ENCODE results near the gene RNF44.
"Not testable (repeated sequence)": the region's sequence is repeated elsewhere in the genome, so short reads cannot be mapped to it uniquely, and the experiment has no call there.

Gene RNF44

DNA sequence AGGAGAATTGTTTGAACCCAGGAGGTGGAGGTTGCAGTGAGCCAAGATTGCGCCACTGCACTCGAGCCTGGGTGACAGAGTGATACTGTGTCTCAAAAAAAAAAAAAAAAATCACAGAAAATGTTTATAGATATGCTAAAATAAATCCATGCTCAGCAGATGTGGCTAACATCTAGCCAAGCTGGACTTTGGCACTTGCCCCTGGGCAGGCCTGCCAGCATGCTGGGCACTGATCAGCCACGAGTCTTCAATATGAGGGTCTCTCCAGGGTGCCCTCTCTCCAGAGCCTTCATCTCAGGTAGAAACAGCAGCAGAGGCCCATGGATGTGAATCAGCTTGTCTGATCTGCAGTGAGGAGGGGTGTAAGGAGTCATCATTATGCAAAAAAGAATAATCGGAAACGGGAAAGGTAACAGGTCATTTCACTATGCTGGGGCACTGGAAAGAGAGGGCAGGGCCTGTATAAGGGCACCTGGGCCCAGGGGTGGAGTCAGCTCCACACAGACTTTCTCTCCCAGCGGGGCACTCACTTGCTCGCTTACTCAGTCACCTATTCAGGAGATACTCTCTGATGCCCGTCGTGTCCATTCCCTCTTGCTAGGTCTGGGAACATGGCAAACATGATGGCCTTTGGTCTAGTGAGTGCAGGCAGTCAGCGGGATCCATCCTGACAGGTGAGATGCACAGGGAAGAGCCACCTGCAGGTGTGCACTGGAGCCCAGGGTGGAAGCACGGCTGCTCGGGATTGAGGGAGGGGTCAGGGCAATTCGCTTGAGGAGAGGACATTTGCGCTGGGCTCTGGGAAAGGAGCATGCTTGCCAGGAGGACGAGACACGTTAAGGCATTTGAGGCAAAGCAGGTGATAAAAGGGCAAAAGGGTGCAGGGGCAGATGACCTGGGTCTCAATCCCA lies 17.1 kb downstream of the RNF44 start:
- no peak for DNase-seq (ENCODE audit: low read depth in 1 of 2, low spot score in 1 of 2)

DNA sequence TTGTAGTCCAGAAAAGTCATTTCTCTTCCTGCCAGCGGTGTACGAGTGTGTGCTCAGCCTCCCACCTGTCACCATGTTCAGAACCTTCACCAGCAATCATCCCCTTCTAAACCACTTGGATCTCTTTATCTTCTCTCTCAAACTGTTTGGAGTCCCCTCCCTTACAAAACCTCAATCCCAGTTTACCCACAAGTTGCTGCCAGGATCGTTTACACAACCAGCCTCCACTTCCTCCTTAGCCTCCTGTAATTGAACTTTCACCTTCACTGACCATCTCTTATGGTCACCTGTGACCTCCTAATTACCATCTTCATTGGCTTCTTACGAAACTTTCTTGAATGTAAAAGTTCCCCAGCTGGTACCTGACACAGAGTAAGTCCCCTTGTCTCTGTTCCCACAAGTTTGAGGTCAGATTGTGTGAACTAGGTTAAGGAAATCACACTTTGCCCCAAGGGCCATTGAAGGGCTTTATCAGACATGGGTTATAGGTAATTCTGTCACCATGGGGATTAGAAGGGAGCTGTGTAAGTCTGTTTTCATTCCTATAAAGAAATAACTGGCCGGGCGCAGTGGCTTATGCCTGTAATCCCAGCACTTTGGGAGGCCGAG lies 20.0 kb downstream of the RNF44 start:
- DNase-seq (ENCODE audit: low read depth in 1 of 2, low spot score in 1 of 2) = no peak

DNA sequence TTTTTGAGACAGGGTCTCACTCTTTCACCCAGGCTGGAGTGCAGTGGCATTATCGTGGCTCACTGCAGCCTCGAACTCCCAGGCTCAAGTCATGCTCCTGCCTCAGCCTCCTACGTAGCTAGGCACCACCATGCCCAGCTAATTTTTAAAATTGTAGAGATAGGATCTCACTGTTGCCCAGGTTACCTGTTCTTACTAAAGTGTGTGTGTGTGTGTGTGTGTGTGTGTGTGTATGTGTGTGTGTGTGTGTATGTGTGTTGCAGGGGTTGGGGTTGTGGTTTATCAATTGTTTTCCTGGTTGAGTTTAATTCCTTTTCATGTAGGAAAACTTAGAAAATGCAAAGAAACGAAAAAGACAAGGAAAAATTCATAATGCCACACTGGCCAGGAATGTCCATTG lies 21.8 kb downstream of the RNF44 start:
- no peak for DNase-seq (ENCODE audit: low read depth in 1 of 2, low spot score in 1 of 2)

DNA sequence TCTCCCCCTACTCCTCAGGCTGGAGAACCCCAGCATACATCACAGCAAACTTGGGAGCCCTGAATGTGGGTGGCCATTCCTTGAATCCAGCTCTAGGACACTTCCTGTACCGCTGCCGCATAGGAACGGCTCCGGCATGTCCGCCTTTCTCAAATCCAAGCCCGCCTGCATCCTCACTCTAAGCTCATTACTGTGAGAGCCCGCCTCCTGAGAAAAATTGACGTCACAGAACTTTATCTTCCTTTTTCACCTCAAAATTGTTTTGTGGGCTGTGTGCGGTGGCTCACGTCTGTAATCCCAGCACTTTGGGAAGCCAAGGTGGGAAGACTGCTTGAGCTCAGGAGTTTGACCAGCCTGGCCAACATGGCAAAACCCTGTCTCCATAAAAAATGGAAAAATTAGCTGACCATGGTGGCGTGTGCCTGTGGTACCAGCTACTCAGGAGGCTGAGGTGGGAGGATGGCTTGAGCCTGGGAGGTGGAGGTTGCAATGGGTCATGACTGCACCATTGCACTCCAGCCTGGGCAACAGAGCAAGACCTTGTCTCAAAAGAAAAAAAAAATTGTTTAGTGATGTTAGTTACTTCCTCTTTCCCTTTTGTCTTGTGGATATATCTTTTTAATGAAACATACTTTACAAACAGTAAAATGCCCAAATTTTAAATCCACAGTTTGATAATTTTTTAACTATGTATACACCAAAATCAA lies 22.8 kb downstream of the RNF44 start:
- no peak for DNase-seq (ENCODE audit: low read depth in 1 of 2, low spot score in 1 of 2)

DNA sequence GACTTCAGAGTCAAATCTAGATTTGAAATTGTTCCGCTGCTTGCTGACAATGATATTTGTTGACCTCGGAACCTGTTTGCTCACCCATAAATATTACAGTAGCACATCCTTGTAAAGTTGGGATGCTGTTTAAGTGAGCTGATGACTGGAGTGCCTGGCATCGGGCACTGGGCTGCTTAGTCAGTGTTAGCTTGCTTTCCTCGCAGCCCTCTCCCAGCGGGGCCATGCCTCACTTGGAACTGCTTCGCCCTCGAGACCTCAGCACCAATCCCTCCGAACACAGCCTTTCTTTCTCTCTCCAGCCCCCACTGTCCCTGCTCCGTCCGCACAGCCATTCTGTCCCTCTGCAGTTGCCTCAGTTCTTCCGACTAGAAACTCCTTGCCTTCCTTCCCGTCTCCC lies 23.4 kb downstream of the RNF44 start:
- DNase-seq (ENCODE audit: low read depth in 1 of 2, low spot score in 1 of 2) = no peak

DNA sequence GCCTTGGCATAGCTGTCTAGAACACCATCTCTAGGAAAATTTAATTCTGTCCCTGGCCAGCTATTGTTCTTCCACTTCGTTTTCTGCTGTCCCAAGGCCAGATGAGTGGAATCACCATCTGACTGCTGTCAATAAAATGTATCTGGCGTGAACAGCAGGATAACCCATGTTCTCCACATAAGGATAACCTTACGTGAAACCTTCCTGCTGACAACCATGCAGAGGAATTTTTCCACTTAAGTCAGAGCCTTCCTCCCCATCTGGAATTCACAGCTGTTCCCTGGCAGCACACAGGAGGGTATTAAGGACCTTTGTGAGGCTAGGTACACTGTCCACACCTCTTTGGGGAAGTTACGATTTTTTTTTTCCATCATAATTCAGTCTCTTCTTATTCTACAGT lies 28.6 kb downstream of the RNF44 start:
- DNase-seq (ENCODE audit: low read depth in 1 of 2, low spot score in 1 of 2) = no peak

DNA sequence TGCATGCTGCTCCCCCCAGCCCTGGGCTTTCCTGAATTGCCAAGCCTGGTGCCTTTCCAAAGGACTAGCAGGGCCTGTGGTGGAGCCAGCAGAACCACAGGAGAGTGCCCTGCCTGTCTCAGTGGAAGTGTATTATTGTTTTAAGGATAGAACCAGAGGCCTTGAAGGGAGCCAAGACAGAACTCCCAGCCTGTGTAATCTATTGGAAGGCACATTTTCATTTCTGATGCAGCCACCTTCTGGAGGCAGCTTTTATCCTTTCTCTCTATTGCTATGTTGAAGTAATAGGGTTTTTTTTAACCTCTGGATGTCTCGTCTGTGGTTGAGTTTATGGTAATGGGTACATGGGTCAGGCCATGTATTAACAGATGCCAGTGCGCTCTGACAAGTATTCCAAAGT lies 29.3 kb downstream of the RNF44 start:
- DNase-seq (ENCODE audit: low read depth in 1 of 2, low spot score in 1 of 2) = no peak

DNA sequence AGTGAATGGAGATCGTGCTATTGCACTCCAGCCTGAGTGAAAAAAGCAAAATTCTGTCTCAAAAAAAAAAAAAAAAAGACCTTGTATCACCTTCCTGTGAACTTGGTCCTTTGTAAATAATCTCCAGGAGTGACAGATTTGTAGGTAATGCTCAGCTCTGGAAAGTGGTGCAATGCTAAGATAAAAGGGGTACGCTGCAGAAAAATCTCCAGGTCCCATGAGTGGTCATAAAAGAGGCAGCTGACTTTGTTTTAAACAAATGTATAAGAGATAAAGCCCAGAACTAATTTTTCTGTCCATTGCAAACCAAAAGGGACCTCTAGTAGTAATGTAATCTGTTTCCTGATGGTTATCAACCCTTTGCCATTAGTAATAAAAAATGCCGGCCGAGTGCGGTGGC lies 33.7 kb downstream of the RNF44 start:
- no peak for DNase-seq (ENCODE audit: low read depth in 1 of 2, low spot score in 1 of 2)

DNA sequence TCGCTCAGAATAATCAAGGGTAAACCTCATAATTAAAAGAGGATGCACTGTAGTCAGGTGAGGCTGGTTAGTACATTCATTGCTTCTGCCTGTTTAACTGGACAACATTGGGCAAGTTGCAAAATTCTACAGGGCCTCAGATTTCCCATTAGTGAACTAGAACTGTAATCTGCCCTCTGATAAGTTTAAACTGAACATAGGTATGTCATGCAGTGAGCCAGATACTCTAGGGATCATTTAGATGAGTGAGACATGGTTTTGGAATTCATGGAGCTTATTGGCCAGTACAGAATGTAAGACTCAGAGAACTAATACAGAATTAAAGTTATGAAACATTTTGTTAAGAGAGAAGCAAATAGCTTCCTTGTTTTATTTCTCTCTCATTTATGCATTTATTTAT lies 35.9 kb downstream of the RNF44 start:
- DNase-seq (ENCODE audit: low read depth in 1 of 2, low spot score in 1 of 2) = no peak

DNA sequence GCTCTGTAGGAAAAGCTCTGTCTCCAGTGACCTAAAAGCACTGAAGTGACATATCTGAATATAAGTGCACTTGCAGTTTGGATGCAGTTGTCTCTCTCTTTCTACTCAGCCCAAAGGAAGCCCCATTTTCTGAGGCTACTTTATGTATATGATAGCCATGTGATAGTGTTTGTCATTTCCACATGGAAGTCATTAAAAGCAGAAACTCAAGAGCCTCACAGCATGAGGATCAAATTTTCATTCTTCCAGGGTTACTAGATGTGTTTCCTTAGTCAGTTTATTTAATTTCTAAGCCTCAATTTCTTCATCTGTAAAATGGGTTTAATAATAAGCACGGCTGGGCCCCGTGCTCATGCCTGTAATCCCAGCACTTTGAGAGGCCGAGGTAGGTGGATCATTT lies 36.7 kb downstream of the RNF44 start:
- DNase-seq (ENCODE audit: low read depth in 1 of 2, low spot score in 1 of 2) = no peak

DNA sequence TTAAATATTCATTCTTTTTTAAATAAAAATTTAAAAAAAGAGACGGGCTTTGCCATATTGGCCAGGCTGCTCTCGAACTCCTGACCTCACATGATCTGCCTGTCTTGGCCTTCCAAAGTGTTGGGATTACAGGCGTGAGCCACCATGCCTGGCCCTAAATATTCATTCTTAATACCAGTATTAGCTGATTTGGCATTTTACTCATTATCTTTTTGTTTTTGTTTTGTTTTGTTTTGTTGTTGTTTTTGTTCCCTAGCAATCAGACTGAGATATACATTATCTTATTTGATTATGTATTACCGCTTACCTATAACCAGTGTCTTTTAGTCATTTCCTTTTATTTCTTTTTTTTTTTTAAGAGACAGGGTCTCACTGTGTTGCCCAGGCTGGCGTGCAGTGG lies 37.9 kb downstream of the RNF44 start:
- DNase-seq (ENCODE audit: low read depth in 1 of 2, low spot score in 1 of 2) = no peak

DNA sequence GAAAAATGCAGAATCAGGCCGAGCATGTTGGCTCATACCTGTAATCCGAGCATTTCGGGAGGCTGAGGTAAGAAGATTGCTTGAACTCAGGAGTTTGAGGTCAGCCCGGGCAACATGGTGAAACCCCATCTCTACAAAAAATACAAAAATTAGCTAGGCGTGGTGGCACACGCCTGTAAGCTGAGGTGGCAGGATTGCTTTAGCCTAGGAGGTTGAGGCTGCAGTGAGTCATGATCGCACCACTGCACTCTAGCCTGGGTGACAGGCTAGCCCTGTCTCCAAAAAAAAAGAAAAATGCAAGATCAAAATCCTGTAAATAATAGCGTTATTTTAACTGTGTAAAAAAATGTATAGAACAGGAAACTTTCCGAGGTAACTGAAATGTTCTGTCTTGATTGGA lies 39.4 kb downstream of the RNF44 start:
- DNase-seq (ENCODE audit: low read depth in 1 of 2, low spot score in 1 of 2) = no peak

DNA sequence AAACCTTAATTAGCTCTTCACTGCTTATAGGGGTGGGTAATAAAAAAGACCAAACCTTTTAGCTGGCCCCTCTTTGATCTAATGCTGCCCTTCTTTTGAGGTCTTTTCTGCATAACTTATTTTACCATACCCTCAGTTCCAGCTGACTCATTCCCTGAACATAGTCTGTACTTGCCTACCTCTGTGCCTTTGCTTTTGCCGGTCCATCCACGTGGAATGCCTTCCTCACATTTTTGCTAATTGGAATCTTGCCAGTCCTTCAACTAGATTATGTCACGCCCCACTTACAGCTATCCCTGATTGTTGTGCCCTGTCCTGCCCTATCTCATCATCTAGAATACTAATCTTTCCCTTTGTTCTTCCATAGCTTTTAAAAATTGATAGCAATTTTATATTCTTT lies 44.8 kb downstream of the RNF44 start:
- DNase-seq (ENCODE audit: low read depth in 1 of 2, low spot score in 1 of 2) = no peak

DNA sequence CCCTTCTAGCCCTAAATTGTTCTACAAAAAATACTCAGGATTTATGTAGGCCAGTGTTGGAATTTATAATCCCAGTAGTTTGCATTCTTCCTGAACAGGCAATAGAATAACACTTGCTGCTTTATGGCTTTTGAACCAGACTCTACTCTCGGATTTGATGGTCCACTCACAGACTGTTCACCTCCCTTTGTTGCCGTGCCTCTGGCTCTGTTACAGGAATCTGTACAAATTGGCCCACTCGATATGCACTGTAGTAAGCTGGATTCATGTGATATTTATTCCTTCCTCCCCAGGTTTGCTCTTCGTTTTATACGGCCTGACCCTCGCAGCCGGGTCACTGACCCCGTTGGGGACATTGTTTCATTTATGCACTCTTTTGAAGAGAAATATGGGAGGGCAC lies 45.3 kb downstream of the RNF44 start:
- DNase-seq (ENCODE audit: low read depth in 1 of 2, low spot score in 1 of 2) = no peak

DNA sequence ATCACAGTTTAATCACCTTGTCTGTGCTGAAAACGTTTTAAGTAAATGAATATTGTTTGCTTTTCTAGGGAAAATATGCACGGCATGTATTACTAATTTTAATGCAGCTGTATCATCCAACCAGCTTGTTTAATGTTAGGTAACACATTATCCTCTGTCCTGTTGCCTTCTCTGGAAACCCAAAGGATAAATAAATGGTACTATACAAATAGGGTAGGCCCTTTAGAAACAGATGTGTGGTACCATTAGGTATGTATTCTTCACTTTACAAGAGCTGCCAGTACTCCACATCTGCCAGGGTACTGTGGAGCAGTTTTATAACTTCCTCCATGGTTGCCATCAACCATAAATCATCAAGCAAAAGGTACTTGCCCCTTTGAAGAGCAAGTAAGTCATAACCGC lies 46.1 kb downstream of the RNF44 start:
- DNase-seq (ENCODE audit: low read depth in 1 of 2, low spot score in 1 of 2) = no peak

DNA sequence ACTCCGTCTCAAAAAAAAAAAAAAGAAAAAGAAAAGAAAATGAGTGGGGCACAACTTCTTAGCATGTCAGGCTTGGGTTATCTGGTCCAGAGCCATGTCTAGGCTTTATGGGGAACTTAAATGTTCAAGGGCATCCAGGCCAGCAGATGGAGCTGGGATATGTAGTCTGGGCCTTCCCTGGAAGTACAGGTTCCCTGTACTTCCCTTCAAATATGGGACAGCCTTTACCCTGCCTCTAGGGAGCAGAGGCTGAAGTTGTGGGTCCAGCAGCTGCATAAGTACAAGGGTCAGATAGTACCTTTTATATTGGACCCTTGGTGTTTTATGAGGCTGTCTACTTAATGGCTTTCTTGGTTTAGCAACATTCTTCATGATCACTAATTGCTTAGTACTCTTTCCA lies 46.9 kb downstream of the RNF44 start:
- DNase-seq (ENCODE audit: low read depth in 1 of 2, low spot score in 1 of 2) = no peak

DNA sequence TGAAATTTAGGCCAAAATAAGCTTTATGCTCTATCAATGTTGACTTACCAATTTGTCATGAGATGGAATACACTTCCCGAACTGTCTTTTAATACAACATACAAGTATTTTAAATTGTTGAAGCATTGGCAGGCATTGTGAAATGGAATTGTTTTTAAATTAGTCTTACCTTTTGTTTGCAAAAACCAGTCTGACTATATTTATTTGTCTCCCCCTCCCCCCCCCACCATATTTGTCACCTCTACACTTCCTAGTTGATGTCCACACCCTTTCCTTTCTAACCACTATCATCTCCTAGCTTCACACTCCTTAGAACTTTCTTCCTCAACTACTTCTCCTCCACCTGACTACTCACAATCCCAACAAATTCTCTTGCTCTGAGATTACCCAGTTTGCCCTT lies 48.1 kb downstream of the RNF44 start:
- DNase-seq (ENCODE audit: low read depth in 1 of 2, low spot score in 1 of 2) = no peak

DNA sequence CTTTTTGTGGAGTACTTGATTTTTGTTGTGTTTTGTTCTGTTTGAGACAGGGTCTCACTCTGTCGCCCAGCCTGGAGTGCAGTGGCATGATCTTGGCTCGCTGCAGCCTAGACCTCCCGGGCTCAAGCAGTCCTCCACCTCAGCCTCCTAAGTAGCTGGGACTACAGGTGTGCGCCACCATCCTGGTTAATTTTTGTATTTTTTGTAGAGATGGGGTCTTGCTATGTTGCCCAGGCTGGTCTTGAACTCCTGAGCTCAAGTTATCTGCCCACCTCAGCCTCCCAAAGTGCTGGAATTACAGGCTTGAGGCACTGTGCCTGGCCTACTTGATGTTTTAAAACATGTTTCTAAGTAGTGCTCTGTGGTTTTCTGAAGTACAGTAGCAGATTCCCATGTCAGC lies 50.0 kb downstream of the RNF44 start:
- not testable (repeated sequence) for DNase-seq (ENCODE audit: low read depth in 1 of 2, low spot score in 1 of 2)

DNA sequence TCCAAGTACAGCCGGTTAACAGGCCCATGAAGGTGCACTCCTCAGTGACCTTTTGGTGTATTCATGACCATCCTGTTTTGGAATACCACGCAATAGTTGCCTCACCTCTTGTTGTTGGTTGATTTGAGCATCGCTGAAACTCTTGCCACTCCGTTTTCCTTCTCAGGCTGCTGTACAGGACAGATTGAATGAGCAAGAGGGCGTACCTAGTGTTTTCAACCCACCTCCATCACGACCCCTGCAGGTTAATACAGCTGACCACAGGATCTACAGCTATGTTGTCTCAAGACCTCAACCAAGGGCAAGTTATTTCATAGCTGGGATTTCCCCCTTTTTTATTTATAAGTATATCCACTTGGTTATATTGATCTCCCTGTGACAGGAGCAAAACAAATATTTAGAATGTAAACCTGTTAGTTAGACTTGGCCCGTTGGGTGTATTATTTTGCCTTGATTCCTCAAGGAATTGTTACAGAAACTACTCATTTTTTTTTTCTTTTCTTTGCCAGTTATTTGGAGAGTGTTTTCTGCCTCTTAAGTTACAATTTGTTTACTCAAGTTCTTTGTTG lies 50.9 kb downstream of the RNF44 start:
- no peak for DNase-seq (ENCODE audit: low read depth in 1 of 2, low spot score in 1 of 2)

DNA sequence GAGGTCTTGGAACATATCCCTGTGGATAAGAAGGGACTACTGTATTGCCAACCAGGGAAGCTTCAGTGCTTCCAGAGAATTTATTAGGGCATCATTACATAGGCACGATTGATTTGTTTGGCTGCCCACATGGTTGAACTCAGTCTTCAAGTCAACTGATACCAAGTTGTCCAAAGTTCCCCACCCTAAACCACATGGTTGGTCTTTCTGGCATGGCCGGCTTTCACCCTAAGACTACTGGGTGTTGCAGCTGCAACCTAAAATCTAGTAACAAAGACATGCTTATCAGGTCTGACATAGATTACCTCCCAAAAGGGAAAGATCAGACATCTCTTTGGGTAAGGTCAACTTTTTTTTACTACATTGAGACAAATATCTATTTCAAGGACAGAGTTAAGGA lies 52.0 kb downstream of the RNF44 start:
- no peak for DNase-seq (ENCODE audit: low read depth in 1 of 2, low spot score in 1 of 2)

DNA sequence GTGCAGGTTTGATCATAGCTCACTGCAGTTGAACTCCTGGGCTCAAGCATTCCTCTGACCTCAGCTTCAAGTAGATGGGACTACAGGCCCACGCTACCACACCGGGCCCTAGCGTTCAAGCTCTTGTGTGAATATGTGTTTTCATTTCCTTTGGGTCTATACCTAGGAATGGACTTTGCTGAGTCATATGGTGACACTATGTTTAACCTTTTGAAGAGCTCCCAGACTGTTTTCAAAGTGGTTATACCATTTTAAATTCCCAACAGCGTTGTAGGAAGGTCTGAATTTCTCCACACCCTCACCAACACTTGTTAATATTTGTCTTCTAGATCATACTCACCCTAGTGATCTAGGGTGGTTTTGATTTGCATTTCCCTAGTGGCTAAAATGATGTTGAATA lies 55.5 kb downstream of the RNF44 start:
- no peak for DNase-seq (ENCODE audit: low read depth in 1 of 2, low spot score in 1 of 2)

Measured in stimulated activated CD4-positive, alpha-beta T cell treated with anti-CD3 and anti-CD28 coated beads, Interleukin-15, amount 100 ng/mL, for 1 hour (primary cell).